Activated naive CD8-positive, alpha-beta T cell treated with anti-CD3 and anti-CD28 coated beads for 36 hours (primary cell): ENCODE results near the gene FMO5. TPM values are rescaled to one million over a fixed set of nuclear protein-coding genes. Genes with fewer than 3 reads are reported as not detected.
"Not testable (repeated sequence)": the region's sequence is repeated elsewhere in the genome, so short reads cannot be mapped to it uniquely, and the experiment has no call there.

ENCODE experiments used
- DNase-seq: peaks from one replicate; pipeline ENCODE4 v3.0.0; 2021
- H3K27ac Mint-ChIP-seq: one replicate; pipeline ENCODE4 v1.8.0; 2022; ENCODE audit warnings: mild to moderate bottlenecking, moderate library complexity, mixed read lengths
- H3K27me3 Mint-ChIP-seq: one replicate; pipeline ENCODE4 v1.8.0; 2022; ENCODE audit warnings: mild to moderate bottlenecking, mixed read lengths
- H3K36me3 Mint-ChIP-seq: one replicate; pipeline ENCODE4 v1.8.0; 2021; ENCODE audit warnings: mild to moderate bottlenecking, mixed read lengths
- H3K4me1 Mint-ChIP-seq: one replicate; pipeline ENCODE4 v1.8.0; 2021; ENCODE audit warnings: mixed read lengths
- H3K4me3 Mint-ChIP-seq: one replicate; pipeline ENCODE4 v1.8.0; 2022; ENCODE audit warnings: mild to moderate bottlenecking, moderate library complexity, mixed read lengths
- H3K9me3 Mint-ChIP-seq: one replicate; pipeline ENCODE4 v1.8.0; 2022; ENCODE audit warnings: mixed read lengths
- total RNA-seq, 2 experiments: library from RNA; stranded (reverse); gene quantifications; one replicate each; pipeline ENCODE4 v1.2.3, GENCODE V29; 2021

Gene FMO5
- total RNA-seq, 2 experiments from 2014 or later, result 0.22 to 0.31 TPM

DNA sequence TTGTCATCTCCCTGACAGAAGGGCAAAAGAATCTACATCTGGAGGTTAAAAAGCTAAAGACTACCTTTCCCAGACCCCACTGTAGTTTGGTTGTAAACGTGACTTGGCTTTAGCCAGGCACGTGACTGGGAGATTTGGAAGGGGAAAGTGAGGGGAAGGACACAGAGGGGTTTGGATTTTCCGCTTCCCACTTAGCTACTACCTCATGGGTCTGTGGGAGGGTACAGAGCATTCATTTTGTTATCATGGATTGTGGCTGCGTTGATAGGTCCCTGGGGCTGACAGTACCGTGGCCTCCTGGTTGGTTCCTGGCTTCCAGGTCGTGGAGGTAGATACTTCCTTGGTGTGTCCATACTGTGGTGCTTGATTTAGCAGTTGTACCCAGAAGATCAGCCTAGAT is 20.0 kb upstream of the FMO5 start:
- H3K36me3 Mint-ChIP-seq, result peaks cover 37% of the 10 kb centered on the region
- H3K4me3 Mint-ChIP-seq, result no peak overlapping the region

DNA sequence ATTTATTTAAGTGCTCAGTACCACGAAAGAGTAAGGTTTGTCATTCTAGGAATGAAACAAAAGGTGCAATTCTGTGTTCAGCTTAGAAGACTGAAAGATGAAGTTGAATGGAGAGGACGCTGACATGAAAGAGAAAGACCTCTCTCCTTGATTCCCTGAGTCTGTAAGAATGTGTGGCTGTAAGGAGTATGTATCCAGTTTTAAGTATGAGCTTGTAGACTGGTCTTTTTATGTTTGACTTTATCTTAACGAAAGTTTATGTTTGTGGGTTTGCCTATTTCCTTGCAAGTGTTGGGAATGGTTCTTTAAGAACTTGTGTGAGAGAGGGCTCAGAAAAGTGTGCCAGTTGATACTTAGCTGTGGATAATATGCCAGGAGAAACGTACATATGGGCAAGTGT is 18.7 kb upstream of the FMO5 start:
- DNase-seq, result no peak

More for the DNA sequence above, 20.0 kb upstream of the FMO5 start:
- no peak overlapping the region for H3K27ac Mint-ChIP-seq
- H3K27me3 Mint-ChIP-seq, result no peaks in the 10 kb centered on the region
- H3K9me3 Mint-ChIP-seq, result no peaks in the 10 kb centered on the region
- no peak for DNase-seq
- peaks cover 53% of the 10 kb centered on the region for H3K4me1 Mint-ChIP-seq

DNA sequence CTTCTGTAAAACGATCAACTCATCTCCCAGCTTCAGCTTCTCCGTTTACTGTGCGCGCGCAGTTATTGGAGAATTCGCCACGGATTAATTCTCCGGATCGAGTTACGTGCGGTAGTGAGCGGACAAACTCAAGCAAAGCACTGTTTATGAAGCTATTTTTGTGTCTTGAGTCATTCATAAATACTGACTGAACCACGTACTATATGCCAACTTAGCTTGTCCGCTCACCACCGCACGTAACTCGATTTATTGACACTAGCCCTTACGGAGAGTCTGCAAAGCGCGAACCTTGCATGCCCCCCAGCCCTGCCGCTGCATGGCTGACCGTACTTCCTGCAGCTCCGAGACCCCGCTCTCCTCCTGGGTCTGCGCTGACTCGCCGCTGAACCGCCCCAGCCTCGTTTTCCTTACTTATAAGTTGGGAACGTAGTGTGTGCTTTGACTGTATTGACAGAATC is 18.1 kb upstream of the FMO5 start:
- peaks cover 1% of the 10 kb centered on the region for H3K27me3 Mint-ChIP-seq
- no peaks in the 10 kb centered on the region for H3K9me3 Mint-ChIP-seq
- peaks cover 42% of the 10 kb centered on the region for H3K4me1 Mint-ChIP-seq
- peak overlapping the region; percentile 93 for H3K4me3 Mint-ChIP-seq
- peak overlapping the region; percentile 83 for H3K27ac Mint-ChIP-seq
- DNase-seq, result peak; percentile 34
- H3K36me3 Mint-ChIP-seq, result peaks cover 32% of the 10 kb centered on the region

More for the DNA sequence above, 18.7 kb upstream of the FMO5 start:
- Mint-ChIP-seq H3K4me3 (peak overlapping the region; percentile 93), H3K27me3 (no peaks in the 10 kb centered on the region), H3K36me3 (peaks cover 35% of the 10 kb centered on the region), H3K9me3 (no peaks in the 10 kb centered on the region), H3K27ac (peak overlapping the region; percentile 83), H3K4me1 (peaks cover 45% of the 10 kb centered on the region)

DNA sequence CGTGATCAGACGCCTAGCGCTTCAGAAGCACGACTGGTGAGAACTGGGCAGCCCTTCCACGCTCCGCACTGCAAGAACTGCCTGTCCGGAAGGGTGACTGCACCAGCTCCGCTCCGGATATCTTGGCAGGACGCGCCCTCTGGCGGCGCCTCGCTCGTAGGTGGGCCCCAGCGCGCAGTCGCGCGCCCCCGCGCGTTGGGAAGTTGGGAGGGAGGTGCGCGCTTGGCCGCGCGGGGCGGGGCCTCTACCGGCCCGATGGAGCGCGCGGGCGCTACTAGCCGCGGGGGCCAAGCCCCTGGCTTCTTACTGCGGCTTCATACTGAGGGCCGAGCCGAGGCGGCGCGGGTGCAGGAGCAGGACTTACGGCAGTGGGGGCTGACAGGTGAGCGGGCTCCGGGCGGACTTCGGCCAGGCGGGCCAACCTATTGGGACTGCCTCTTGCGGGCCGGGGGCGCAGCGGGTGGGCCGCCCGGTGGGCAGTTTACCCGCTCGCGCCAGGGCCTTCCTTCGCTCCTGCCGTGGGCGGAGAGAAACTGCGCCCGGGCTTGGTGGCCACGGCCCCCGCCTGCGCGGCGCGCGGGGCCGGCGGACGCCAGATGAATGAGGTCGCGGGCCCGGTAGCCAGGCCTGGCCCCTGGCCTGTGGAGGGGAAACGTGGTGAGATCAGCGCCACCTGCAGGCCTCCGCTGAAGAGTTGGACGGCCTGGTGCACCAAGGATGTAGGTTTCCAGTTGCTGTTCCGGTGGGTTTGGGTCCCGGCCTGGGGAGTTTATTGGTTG is 17.5 kb upstream of the FMO5 start, which contains the start of gene CHD1L:
Gene CHD1L, plus strand, starts transcription at position 236 of the 779 bp plus-strand sequence. Its CDS starts 20 bp downstream, at position 256.
- no peaks in the 10 kb centered on the region for H3K9me3 Mint-ChIP-seq
- H3K4me3 Mint-ChIP-seq, result peak within 1 kb of the TSS; percentile 93
- H3K27me3 Mint-ChIP-seq, result peaks cover 4% of the 10 kb centered on the region
- DNase-seq, result peak; percentile 95
- peaks cover 39% of the 10 kb centered on the region for H3K4me1 Mint-ChIP-seq
- H3K36me3 Mint-ChIP-seq, result peaks cover 28% of the 10 kb centered on the region
- H3K27ac Mint-ChIP-seq, result peak within 1 kb of the TSS; percentile 83

DNA sequence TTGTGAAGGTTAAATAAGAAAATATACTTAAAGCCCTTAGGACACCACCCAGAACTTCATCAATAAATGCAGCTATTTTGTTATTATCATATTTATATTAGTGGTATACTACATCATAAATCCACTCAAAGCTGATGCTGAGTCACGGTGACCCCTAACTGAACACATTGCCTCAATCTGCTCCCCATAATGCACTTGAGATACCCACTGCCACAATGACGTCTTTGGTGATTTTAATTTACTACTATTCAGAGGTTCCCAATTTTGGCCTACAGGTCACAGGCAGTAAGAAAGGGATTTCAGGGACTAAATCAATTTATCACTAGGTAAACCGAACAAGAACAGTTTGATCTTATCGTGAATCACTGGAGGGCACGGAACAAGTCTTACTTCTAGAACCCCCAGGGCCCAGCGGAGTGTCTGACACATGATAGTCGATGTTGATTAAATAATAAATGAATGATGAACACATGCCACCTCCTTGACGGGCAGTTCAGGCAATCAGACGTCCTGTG is 16.9 kb upstream of the FMO5 start:
- no peaks in the 10 kb centered on the region for H3K9me3 Mint-ChIP-seq
- H3K36me3 Mint-ChIP-seq, result peaks cover 21% of the 10 kb centered on the region
- H3K27me3 Mint-ChIP-seq, result peaks cover 4% of the 10 kb centered on the region
- peaks cover 33% of the 10 kb centered on the region for H3K4me1 Mint-ChIP-seq
- H3K4me3 Mint-ChIP-seq, result peak overlapping the region; percentile 79
- no peak for DNase-seq
- H3K27ac Mint-ChIP-seq, result peak overlapping the region; percentile 80

DNA sequence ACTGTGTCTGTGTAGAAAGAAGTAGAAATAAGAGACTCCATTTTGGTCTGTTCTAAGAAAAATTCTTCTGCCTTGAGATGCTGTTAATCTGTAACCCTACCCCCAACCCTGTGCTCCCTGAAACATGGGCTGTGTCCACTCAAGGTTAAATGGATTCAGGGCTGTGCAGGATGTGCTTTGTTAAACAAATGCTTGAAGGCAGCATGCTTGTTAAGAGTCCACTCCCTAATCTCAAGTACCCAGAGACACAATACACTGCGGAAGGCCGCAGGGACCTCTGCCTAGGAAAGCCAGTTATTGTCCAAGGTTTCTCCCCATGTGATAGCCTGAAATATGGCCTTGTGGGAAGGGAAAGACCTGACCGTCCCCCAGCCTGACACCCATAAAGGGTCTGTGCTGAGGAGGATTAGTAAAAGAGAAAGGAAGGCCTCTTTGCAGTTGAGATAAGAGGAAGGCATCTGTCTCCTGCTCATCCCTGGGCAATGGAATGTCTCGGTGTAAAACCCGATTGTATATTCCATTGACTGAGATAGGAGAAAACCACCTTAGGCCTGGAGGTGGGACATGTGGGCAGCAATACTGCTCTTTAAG is 15.1 kb upstream of the FMO5 start:
- H3K27me3 Mint-ChIP-seq, DNase-seq, H3K27ac Mint-ChIP-seq, H3K4me3 Mint-ChIP-seq, H3K9me3 Mint-ChIP-seq: not testable (repeated sequence)
- H3K4me1 Mint-ChIP-seq, result peaks cover 18% of the 10 kb centered on the region
- H3K36me3 Mint-ChIP-seq, result peaks cover 12% of the 10 kb centered on the region

DNA sequence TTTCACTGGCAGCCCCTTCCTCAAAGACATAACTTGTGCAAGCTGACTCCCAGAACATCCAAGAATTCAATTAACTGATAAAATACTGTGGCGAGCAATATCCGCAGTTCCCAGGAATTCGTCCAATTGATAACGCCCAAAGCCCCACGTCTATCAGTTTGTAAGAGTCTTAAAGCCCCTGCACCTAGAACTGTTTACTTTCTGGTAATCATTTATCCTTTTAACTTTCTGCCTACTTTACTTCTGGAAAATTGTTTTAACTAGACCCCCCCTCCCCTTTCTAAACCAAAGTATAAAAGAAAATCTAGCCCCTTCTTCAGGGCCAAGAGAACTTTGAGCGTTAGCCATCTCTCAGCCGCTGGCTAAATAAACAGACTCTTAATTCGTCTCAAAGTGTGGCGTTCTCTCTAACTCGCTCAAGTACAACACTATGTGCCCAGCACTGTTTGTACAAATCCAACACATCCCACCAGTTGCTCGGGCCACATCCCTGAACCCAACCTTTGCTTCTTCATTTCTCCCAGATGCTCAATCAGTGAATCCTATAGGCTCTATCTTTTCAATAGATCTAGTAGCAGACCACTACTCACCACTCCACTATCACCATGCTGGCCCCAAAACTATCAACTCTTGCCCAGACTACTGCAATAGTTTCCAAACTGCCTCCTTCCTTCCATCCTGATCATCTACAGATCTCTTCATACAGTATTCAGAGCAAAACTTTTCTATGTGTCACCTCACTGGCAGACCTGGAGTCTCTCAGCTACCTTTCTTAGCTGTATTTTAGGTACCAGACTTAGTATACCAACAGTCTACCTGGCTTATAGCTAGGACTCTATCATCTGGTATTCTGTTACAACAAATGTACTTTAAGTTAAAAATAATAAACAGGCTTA is 14.0 kb upstream of the FMO5 start:
- Mint-ChIP-seq H3K4me3 (no peak overlapping the region), H3K27me3 (peaks cover 4% of the 10 kb centered on the region), H3K4me1 (peaks cover 11% of the 10 kb centered on the region), H3K9me3 (no peaks in the 10 kb centered on the region), H3K36me3 (peaks cover 5% of the 10 kb centered on the region), H3K27ac (no peak overlapping the region)
- no peak for DNase-seq

DNA sequence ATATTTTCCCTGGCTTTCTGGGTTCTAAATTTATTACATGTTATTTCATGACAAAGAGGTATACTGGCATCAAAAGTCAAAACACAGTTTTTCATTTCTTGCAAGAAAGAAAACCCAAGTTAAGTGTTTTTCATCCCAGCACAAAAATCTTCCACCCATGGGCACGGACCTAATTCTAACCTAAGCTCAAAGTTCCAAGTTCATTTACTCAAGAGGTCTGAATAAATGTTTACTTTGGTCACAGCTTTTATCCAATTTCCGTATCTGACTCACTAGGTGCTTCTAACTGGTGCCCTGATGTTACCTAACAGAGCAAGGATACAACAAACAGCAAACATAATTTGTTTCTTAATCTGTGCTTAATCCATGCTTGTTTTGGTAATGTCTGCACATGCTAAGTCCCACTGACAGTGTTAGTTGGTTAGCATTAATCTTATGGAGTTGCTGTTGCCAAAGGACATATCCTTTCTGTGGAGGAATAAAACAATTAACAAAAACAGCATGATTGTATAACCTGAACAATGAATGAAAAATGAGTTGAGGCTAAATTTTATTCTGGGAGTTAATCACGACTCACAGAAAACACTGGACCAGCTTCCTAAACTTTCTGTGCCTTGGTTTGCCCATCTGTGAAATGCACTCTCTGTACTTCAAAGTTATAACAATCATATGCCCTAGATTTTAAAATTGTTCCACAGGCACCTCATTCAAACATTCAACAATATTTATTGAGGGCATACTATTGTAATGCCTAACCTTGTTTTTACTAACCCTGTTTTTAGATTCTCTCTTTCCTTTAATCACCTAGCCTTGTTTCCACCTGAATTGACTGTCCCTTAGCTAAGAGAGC is 13.1 kb upstream of the FMO5 start:
- peaks cover 6% of the 10 kb centered on the region for H3K4me1 Mint-ChIP-seq
- no peak overlapping the region for H3K4me3 Mint-ChIP-seq
- no peaks in the 10 kb centered on the region for H3K9me3 Mint-ChIP-seq
- DNase-seq, result no peak
- H3K27me3 Mint-ChIP-seq, result peaks cover 4% of the 10 kb centered on the region
- H3K36me3 Mint-ChIP-seq, result no peaks in the 10 kb centered on the region
- H3K27ac Mint-ChIP-seq, result no peak overlapping the region

DNA sequence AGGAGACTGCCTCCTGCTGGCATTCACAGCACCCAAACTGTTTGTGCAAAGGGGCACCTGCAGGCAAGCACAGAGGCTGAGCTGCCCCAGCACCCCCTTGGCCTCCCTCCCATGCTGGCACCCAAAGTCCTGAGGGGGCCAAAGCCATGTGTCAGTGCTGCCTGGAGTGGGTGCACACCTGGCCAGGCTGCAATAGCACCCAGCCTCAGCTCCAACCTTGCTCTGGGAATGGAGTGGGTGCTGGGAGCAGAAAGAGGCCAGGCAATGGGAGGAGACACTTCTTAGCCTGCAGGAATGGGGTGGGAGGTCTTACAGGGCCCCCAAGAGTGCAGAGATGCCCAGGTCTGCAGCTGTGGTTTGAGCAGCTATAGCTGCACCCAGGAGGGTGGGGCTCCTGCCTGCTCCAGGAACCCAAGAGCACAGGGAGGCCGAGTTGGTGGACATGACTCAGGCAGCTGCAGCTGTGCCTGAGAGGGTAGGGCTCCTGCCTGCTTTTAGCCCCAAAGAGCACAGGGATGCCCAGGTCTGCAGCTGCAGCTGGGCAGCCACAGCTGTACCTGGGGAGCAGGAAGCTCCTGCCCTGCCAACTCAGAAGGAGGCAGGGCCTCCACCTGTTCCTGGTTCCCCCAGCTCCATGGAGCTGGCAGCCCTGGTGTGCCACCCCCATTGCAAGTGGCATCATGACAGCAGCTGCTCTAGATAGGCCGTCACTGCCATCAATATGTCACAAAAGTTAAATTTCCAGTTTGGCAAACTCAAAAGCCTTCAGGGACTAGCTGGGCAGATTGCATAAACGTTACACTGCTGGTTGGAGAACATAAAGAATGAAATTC is 12.0 kb upstream of the FMO5 start:
- Mint-ChIP-seq H3K4me3 (no peak overlapping the region), H3K27me3 (peaks cover 4% of the 10 kb centered on the region), H3K9me3 (no peaks in the 10 kb centered on the region), H3K27ac (no peak overlapping the region), H3K36me3 (no peaks in the 10 kb centered on the region), H3K4me1 (peaks cover 5% of the 10 kb centered on the region)
- DNase-seq, result no peak

DNA sequence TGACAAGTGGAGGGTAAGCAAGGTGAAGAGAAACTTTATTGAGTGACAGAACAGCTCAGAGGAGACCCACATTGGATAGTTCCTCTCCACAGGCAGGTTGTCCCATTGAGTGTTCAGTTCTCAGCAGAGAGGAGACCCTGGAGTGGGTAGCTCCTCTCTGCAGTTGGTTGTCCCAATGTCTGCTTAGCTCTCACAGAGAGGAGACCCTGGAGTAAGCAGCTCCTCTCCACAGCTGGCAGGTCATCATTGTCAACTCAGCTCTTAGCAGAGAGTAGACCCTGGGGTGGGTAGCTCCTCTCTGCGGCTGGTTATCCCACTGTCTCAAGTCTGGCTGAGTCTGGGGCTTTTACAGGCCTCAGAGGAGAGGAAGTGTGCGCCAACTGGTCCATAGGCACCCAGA is 11.3 kb upstream of the FMO5 start:
- no peak overlapping the region for H3K27ac Mint-ChIP-seq
- no peak for DNase-seq
- H3K4me3 Mint-ChIP-seq, result no peak overlapping the region
- peaks cover under 1% of the 10 kb centered on the region for H3K4me1 Mint-ChIP-seq
- H3K36me3 Mint-ChIP-seq, result no peaks in the 10 kb centered on the region
- H3K27me3 Mint-ChIP-seq, result peaks cover 4% of the 10 kb centered on the region
- peaks cover 2% of the 10 kb centered on the region for H3K9me3 Mint-ChIP-seq

DNA sequence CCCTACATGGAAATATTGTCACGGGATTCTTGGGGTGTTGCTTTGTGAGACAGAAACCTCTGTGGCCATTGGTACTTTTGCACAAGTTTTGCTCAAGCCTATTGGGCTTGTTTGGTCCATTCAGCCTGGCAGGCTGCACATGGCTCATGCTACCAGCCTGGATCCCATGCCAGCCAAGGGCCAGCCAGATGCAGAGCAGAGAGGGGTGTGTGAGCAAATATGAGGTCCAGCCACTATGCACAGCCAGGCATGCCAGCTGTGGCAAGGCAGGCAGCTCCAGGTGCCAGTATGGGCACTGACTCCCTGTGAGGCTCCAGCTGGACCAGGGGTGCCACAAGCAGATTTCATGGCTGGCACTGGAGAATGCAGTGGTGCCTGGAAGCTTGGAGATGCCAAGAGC is 10.7 kb upstream of the FMO5 start:
- Mint-ChIP-seq H3K4me3 (no peak overlapping the region), H3K4me1 (no peaks in the 10 kb centered on the region), H3K27ac (no peak overlapping the region), H3K9me3 (peaks cover 2% of the 10 kb centered on the region), H3K27me3 (peaks cover 4% of the 10 kb centered on the region), H3K36me3 (no peaks in the 10 kb centered on the region)
- no peak for DNase-seq

DNA sequence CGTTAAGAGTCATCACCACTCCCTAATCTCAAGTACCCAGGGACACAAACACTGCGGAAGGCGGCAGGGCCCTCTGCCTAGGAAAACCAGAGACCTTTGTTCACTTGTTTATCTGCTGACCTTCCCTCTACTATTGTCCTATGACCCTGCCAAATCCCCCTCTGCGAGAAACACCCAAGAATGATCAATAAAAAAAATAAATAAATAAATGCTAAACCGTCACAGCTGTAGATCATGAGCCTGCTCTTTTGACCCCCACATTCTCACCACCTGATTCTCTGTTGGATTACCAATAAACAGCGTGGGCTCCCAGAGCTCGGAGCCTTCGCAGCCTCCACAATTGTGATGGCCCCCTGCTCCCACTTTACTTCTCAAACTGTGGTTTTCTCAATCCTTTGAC is 8.8 kb upstream of the FMO5 start:
- not testable (repeated sequence) for H3K9me3 Mint-ChIP-seq, H3K4me1 Mint-ChIP-seq, H3K27me3 Mint-ChIP-seq, H3K36me3 Mint-ChIP-seq, H3K27ac Mint-ChIP-seq, H3K4me3 Mint-ChIP-seq, DNase-seq

DNA sequence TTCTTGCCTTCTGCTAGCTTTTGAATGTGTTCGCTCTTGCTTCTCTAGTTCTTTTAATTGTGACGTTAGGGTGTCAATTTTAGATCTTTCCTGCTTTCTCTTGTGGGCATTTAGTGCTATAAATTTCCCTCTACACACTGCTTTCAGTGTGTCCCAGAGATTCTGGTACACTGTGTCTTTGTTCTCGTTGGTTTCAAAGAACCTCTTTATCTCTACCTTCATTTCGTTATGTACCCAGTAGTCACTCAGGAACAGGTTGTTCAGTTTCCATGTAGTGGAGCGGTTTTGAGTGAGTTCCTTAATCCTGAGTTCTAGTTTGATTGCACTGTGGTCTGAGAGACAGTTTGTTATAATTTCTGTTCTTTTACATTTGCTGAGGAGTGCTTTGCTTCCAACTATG is 5.9 kb upstream of the FMO5 start:
- not testable (repeated sequence) for H3K27me3 Mint-ChIP-seq, H3K36me3 Mint-ChIP-seq, H3K4me1 Mint-ChIP-seq, H3K4me3 Mint-ChIP-seq, DNase-seq, H3K9me3 Mint-ChIP-seq, H3K27ac Mint-ChIP-seq
